H1 (cell line): ENCODE data around the gene SMAD1. TPM values are rescaled to one million over a fixed set of nuclear protein-coding genes. Genes with fewer than 3 reads are reported as not detected.

Experiments used
- CTCF ChIA-PET: fragments of 300-600 bp; sonication (Branson Sonifier 250); formaldehyde crosslinking; loops from one replicate; lab custom pipeline; 2021; ENCODE audit not compliant: partially characterized antibody; lab: Charles Lee
- POLR2A ChIA-PET: fragments of 300-600 bp; sonication (Branson Sonifier 250); formaldehyde crosslinking; loops from one replicate; lab custom pipeline; 2021; ENCODE audit warnings: inconsistent platforms; ENCODE audit not compliant: partially characterized antibody; lab: Charles Lee
- DNase-seq, 2 experiments: peaks; one replicate each; pipeline versions ENCODE4 v3.0.0 to v3.0.0-alpha.2; 2010 to 2022; ENCODE audit warnings: low spot score in 2 of 2, low read depth in 1 of 2, mixed read lengths in 1 of 2
- FAIRE-seq: peaks from 2 replicates; lab custom pipeline; 2011; peaks lifted over from hg19 to GRCh38; lab: Jason Lieb, UNC
- H2AFZ ChIP-seq: 2 replicates; pipeline ENCODE4 v1.8.1; 2012; ENCODE audit warnings: low read length, inconsistent platforms
- H2AK5ac ChIP-seq: 2 replicates; pipeline ENCODE4 v1.6.1; 2013; ENCODE audit warnings: low read depth, low read length
- H2BK120ac ChIP-seq: replicated peaks from 2 replicates; pipeline ENCODE3; 2013; ENCODE audit warnings: low read depth, low read length, inconsistent platforms
- H2BK12ac ChIP-seq: 2 replicates; pipeline ENCODE4 v1.6.1; 2013; ENCODE audit warnings: low read depth, low read length
- H2BK15ac ChIP-seq: 2 replicates; pipeline ENCODE4 v1.6.1; 2013; ENCODE audit warnings: low read length
- H2BK20ac ChIP-seq: 2 replicates; pipeline ENCODE4 v1.6.1; 2013; ENCODE audit warnings: low read length
- H2BK5ac ChIP-seq: 2 replicates; pipeline ENCODE4 v1.6.1; 2013; ENCODE audit warnings: low read depth, low read length
- H3K14ac ChIP-seq: 2 replicates; pipeline ENCODE4 v1.6.1; 2013; ENCODE audit warnings: inconsistent platforms; ENCODE audit not compliant: insufficient read length
- H3K18ac ChIP-seq: 2 replicates; pipeline ENCODE4 v1.6.1; 2013; ENCODE audit warnings: low read length; ENCODE audit errors: extremely low read depth
- H3K23ac ChIP-seq: 2 replicates; pipeline ENCODE4 v1.6.1; 2013; ENCODE audit warnings: inconsistent platforms; ENCODE audit not compliant: insufficient read length
- H3K23me2 ChIP-seq: 2 replicates; pipeline ENCODE4 v1.6.1; 2013; ENCODE audit warnings: low read depth, low read length
- H3K27ac ChIP-seq: 2 replicates; pipeline ENCODE4 v1.6.1; 2011; ENCODE audit warnings: low read depth, low read length, inconsistent platforms
- H3K27me3 ChIP-seq, 4 experiments: replicated peaks in 1 of 4; 1 replicate in 1 of 4; 2 replicates in 3 of 4; pipeline versions ENCODE4 v1.6.1 to v1.8.1; 2011 to 2013; ENCODE audit warnings: low read length in 3 of 4, mild to moderate bottlenecking in 3 of 4, inconsistent platforms in 2 of 4, mixed read lengths in 2 of 4, moderate library complexity in 1 of 4; ENCODE audit not compliant: control insufficient read depth in 3 of 4, insufficient read depth in 3 of 4; ENCODE audit errors: extremely low read depth in 1 of 4
- H3K36me3 ChIP-seq, 4 experiments: 2 replicates each; pipeline versions ENCODE4 v1.6.1 to v1.8.1; 2011 to 2013; ENCODE audit warnings: mild to moderate bottlenecking in 4 of 4, low read length in 3 of 4, moderate library complexity in 2 of 4, control low read depth in 1 of 4, inconsistent platforms in 1 of 4; ENCODE audit not compliant: insufficient read depth in 4 of 4, control insufficient read depth in 2 of 4
- H3K4ac ChIP-seq: replicated peaks from 2 replicates; pipeline ENCODE3; 2013; ENCODE audit warnings: low read length, low read depth, mixed read lengths, inconsistent platforms; ENCODE audit not compliant: insufficient read length
- H3K4me1 ChIP-seq, 4 experiments: replicated peaks in 1 of 4; 1 replicate in 1 of 4; 2 replicates in 3 of 4; pipeline versions ENCODE4 v1.6.1 to v1.8.1; 2011 to 2013; ENCODE audit warnings: low read length in 3 of 4, inconsistent platforms in 2 of 4, mixed read lengths in 1 of 4; ENCODE audit not compliant: insufficient read depth in 4 of 4, control insufficient read depth in 3 of 4
- H3K4me2 ChIP-seq, 2 experiments: 2 replicates each; pipeline versions ENCODE4 v1.6.1 to v1.8.1; 2011 to 2013; ENCODE audit warnings: low read depth in 2 of 2, low read length in 2 of 2, control low read depth in 1 of 2, inconsistent platforms in 1 of 2, mild to moderate bottlenecking in 1 of 2; ENCODE audit not compliant: insufficient read depth in 1 of 2
- H3K4me3 ChIP-seq, 4 experiments: fragments of 200-600, 300-600 bp in 1 of 4; sonication (generic), shearing (Covaris generic), sonication (Bioruptor Twin) in 1 of 4; 2 replicates each; pipeline versions ENCODE4 v1.5.1 to v1.8.1; 2011 to 2016; ENCODE audit warnings: low read length in 4 of 4, low read depth in 3 of 4, control low read depth in 2 of 4, inconsistent platforms in 2 of 4, mild to moderate bottlenecking in 2 of 4, mixed read lengths in 1 of 4, moderate library complexity in 1 of 4; ENCODE audit not compliant: insufficient read depth in 2 of 4; ENCODE audit errors: extremely low read depth in 1 of 4
- H3K56ac ChIP-seq: replicated peaks from 2 replicates; pipeline ENCODE3; 2013; ENCODE audit warnings: low read depth, mild to moderate bottlenecking, mixed read lengths, low read length, inconsistent platforms; ENCODE audit not compliant: insufficient read length
- H3K79me1 ChIP-seq: 2 replicates; pipeline ENCODE4 v1.6.1; 2013; ENCODE audit warnings: low read depth, low read length, control low read depth
- H3K79me2 ChIP-seq, 2 experiments: 2 replicates each; pipeline versions ENCODE4 v1.6.1 to v1.8.1; 2012 to 2013; ENCODE audit warnings: low read length in 2 of 2, mild to moderate bottlenecking in 2 of 2, inconsistent platforms in 1 of 2; ENCODE audit not compliant: insufficient read depth in 2 of 2, control insufficient read depth in 1 of 2
- H3K9ac ChIP-seq, 4 experiments: replicated peaks in 1 of 4; 1 replicate in 1 of 4; 2 replicates in 3 of 4; pipeline versions ENCODE4 v1.6.1 to v1.8.1; 2011 to 2013; ENCODE audit warnings: low read depth in 3 of 4, low read length in 3 of 4, control low read depth in 2 of 4, mild to moderate bottlenecking in 2 of 4, moderate library complexity in 2 of 4, inconsistent platforms in 1 of 4; ENCODE audit errors: extremely low read depth in 1 of 4
- H3K9me3 ChIP-seq, 2 experiments: 2 replicates each; pipeline versions ENCODE4 v1.6.1 to v1.8.1; 2012 to 2013; ENCODE audit warnings: mild to moderate bottlenecking in 2 of 2, moderate library complexity in 2 of 2, control low read depth in 1 of 2, inconsistent platforms in 1 of 2, low read depth in 1 of 2, low read length in 1 of 2, mixed read lengths in 1 of 2; ENCODE audit not compliant: insufficient read depth in 2 of 2
- H4K20me1 ChIP-seq, 2 experiments: replicated peaks in 1 of 2; 2 replicates each; pipeline versions ENCODE3 to v1.8.1; 2011 to 2013; ENCODE audit warnings: inconsistent platforms in 2 of 2, low read length in 2 of 2, mild to moderate bottlenecking in 1 of 2; ENCODE audit not compliant: insufficient read depth in 2 of 2, control insufficient read depth in 1 of 2
- H4K5ac ChIP-seq: 2 replicates; pipeline ENCODE4 v1.6.1; 2013; ENCODE audit warnings: low read length, low read depth, mixed read lengths, inconsistent platforms; ENCODE audit not compliant: insufficient read length
- H4K8ac ChIP-seq: 2 replicates; pipeline ENCODE4 v1.8.0; 2013; ENCODE audit warnings: mild to moderate bottlenecking, moderate library complexity, low read length, inconsistent platforms; ENCODE audit not compliant: insufficient read depth; ENCODE audit errors: extremely low read depth
- H4K91ac ChIP-seq: replicated peaks from 2 replicates; pipeline ENCODE3; 2013; ENCODE audit warnings: low read length, mixed read lengths, inconsistent platforms; ENCODE audit not compliant: insufficient read length
- BRCA1 ChIP-seq: IDR thresholded peaks from 2 replicates; pipeline ENCODE4 v1.6.1; 2012; ENCODE audit warnings: low read depth, low read length, improper control_type of control experiment
- CHD2 ChIP-seq: IDR thresholded peaks from 2 replicates; pipeline ENCODE4 v1.6.1; 2012; ENCODE audit warnings: low read length, improper control_type of control experiment
- CTBP2 ChIP-seq: IDR thresholded peaks from 2 replicates; pipeline ENCODE4 v1.7.0; 2011; ENCODE audit warnings: borderline replicate concordance, mild to moderate bottlenecking, moderate library complexity, mixed read lengths, low read length; ENCODE audit not compliant: insufficient read depth, insufficient read length
- JUND ChIP-seq: IDR thresholded peaks from 2 replicates; pipeline ENCODE4 v1.6.1; 2011; ENCODE audit warnings: mild to moderate bottlenecking, improper control_type of control experiment, low read length
- KDM4A ChIP-seq: IDR thresholded peaks from one replicate; pipeline ENCODE4 v1.7.1; 2012; ENCODE audit warnings: low read depth, mild to moderate bottlenecking, moderate library complexity, low read length, inconsistent platforms; ENCODE audit not compliant: severe bottlenecking
- MAFK ChIP-seq: IDR thresholded peaks from 2 replicates; pipeline ENCODE4 v1.6.1; 2012; ENCODE audit warnings: low read depth, mild to moderate bottlenecking, improper control_type of control experiment, low read length
- MAX ChIP-seq: IDR thresholded peaks from 2 replicates; pipeline ENCODE4 v1.6.1; 2012; ENCODE audit warnings: inconsistent platforms
- POLR2A ChIP-seq, 2 experiments: IDR thresholded peaks; 1 replicate in 1 of 2; 2 replicates in 1 of 2; pipeline ENCODE4 v1.6.1; 2011; ENCODE audit warnings: low read depth in 2 of 2, low read length in 2 of 2, mild to moderate bottlenecking in 2 of 2; ENCODE audit errors: control extremely low read depth in 1 of 2
- RXRA ChIP-seq: IDR thresholded peaks from 2 replicates; pipeline ENCODE4 v1.6.1; 2011; ENCODE audit warnings: low read depth, mild to moderate bottlenecking, low read length, moderate library complexity; ENCODE audit not compliant: insufficient read depth
- SIN3A ChIP-seq, 2 experiments: IDR thresholded peaks in 1 of 2; conservative IDR thresholded peaks in 1 of 2; 2 replicates each; pipeline ENCODE4 v1.6.1; 2011 to 2012; ENCODE audit warnings: low read length in 2 of 2, improper control_type of control experiment in 1 of 2, low read depth in 1 of 2, mild to moderate bottlenecking in 1 of 2
- TAF1 ChIP-seq: IDR thresholded peaks from 2 replicates; pipeline ENCODE4 v1.6.1; 2011; ENCODE audit warnings: mild to moderate bottlenecking, low read depth, low read length
- WGBS, 2 experiments: shearing (Covaris generic) in 1 of 2; methylation state at CpG; one replicate each; pipeline versions ENCODE4 v1.1.6 to v1.1.7; 2013 to 2015; ENCODE audit warnings: low lambda C conversion rate in 2 of 2, mixed read lengths in 2 of 2, inconsistent platforms in 1 of 2, low coverage in 1 of 2, missing lambda C conversion rate in 1 of 2; ENCODE audit not compliant: insufficient replicate concordance in 2 of 2, insufficient coverage in 1 of 2, insufficient read length in 1 of 2; ENCODE audit errors: extremely low coverage in 1 of 2, missing lambda C conversion rate in 1 of 2; 5-methylcytosine and 5-hydroxymethylcytosine counted together
- polyA plus RNA-seq, 7 experiments: library from polyadenylated mRNA; depleted of rRNA in 3 of 7; stranded (reverse) in 5 of 7; unstranded in 2 of 7; fragments of >200 nt in 5 of 7; fragments of 200-250 nt in 2 of 7; gene quantifications; 1 replicate in 5 of 7; 2 replicates in 1 of 7; 4 replicates in 1 of 7; pipeline versions ENCODE4 v1.2.1 to v1.2.3, GENCODE V29; 2011 to 2013; ENCODE audit warnings: missing spikeins in 2 of 7, mixed read lengths in 2 of 7
- total RNA-seq: library from RNA; stranded (reverse); fragmentation: NEBNext Ultra II Directional; extraction: Animal tissue kit (Norgen Biotek cat#: 25700); gene quantifications from 2 replicates; pipeline ENCODE4 v1.2.1, GENCODE V29; 2021

SMAD1 gene
- total and polyA plus RNA-seq, 2 of the 8 experiments (the other 6 are each of a cell fraction or from before 2014, with no cell fraction given): 22.6 to 25.3 TPM

- Histone ChIP-seq H3K4me1 (peaks cover 0 to 3% (median 0%) of the 10 kb centered on the region in 4 experiments; a peak in 1 of 7 replicates), H2AFZ (no peak overlapping the region), H3K23me2 (no peaks in the 10 kb centered on the region), H3K4me2 (no peak overlapping the region), H2AK5ac (no peak overlapping the region), H3K9ac (no peak overlapping the region), H2BK20ac (no peak overlapping the region), H4K91ac (no peak overlapping the region), H3K4me3 (no peak overlapping the region), H3K79me1 (no peaks in the 10 kb centered on the region), H2BK5ac (no peak overlapping the region), H3K18ac (no peak overlapping the region), H3K36me3 (no peaks in the 10 kb centered on the region), H3K27me3 (no peaks in the 10 kb centered on the region), H3K27ac (no peak overlapping the region), H3K14ac (no peak overlapping the region), H3K23ac (no peak overlapping the region), H2BK12ac (no peak overlapping the region), H4K5ac (no peak overlapping the region), H3K79me2 (no peaks in the 10 kb centered on the region), H2BK15ac (no peak overlapping the region), H3K4ac (no peak overlapping the region), H4K20me1 (no peaks in the 10 kb centered on the region), H4K8ac (no peak overlapping the region), H2BK120ac (no peak overlapping the region), H3K9me3 (no peaks in the 10 kb centered on the region), H3K56ac (no peak overlapping the region)
- CTCF ChIA-PET: interaction anchor here (0.6 to 1.5 kb wide), 3 partner anchors 157 to 219 kb away, joined by 3 read pairs; no protein-coding TSS in a partner anchor
- no peak for DNase-seq
- FAIRE-seq: no peak
- POLR2A ChIA-PET: no interaction called here
- TF ChIP-seq BRCA1: no peak
- no peak for TF ChIP-seq CHD2
- TF ChIP-seq MAX: no peak
- no peak for TF ChIP-seq CTBP2
- TF ChIP-seq TAF1: no peak
- no peak for TF ChIP-seq RXRA
- TF ChIP-seq MAFK: no peak
- no peak for TF ChIP-seq KDM4A
- TF ChIP-seq JUND: no peak
- no peak for TF ChIP-seq POLR2A (IDR thresholded peaks at IDR 0.05; ENCODE audit: control extremely low read depth in 1 of 2, low read depth in 2 of 2, low read length in 2 of 2)
- no peak for TF ChIP-seq SIN3A (conservative IDR thresholded peaks at IDR 0.05 in 1 of 2, IDR thresholded peaks at IDR 0.05 in 1 of 2; ENCODE audit: low read depth in 1 of 2, low read length in 2 of 2)
- WGBS, 2 experiments: 81% methylated on average over 4 of the region's 4 CpGs; no CpG with 5 or more reads in 1 of the 2 experiments
Observed at GRCh38 chr4:145436114-145436513, 45.5 kb upstream of the SMAD1 start.
